OCI-LY7 (cell line): ENCODE results near the gene GAREM1. TPM values are rescaled to one million over a fixed set of nuclear protein-coding genes. Genes with fewer than 3 reads are reported as not detected.

ENCODE experiments used
- BruUV-seq: library from RNA; stranded (reverse); fragments of 400-500 nt; replicated peaks from 2 replicates; lab custom pipeline; 2021; lab: Mats Ljungman, UMichigan
- CTCF ChIA-PET: fragments of 300-600 bp; sonication (Branson Sonifier 250); formaldehyde crosslinking; loops from one replicate; lab custom pipeline; 2022; ENCODE audit warnings: antibody characterized with exemption; ENCODE audit not compliant: unreplicated experiment; lab: Charles Lee
- POLR2A ChIA-PET: fragments of 300-600 bp; sonication (Branson Sonifier 250); formaldehyde crosslinking; loops from one replicate; lab custom pipeline; 2022; ENCODE audit warnings: antibody characterized with exemption; lab: Charles Lee
- DNase-seq: peaks from one replicate; pipeline ENCODE4 v3.0.0-alpha.2; 2015; ENCODE audit warnings: low spot score
- H2AFZ ChIP-seq: fragments of 200-600 bp; sonication (generic), shearing (Covaris generic); 2 replicates; pipeline ENCODE4 v1.6.1; 2014; ENCODE audit warnings: mild to moderate bottlenecking, antibody characterized with exemption, low read length, moderate library complexity
- H3K27ac ChIP-seq: fragments of 200-600 bp; sonication (generic); 2 replicates; pipeline ENCODE4 v1.5.1; 2014; ENCODE audit warnings: mixed run types, low read depth, mild to moderate bottlenecking, moderate library complexity, low read length, inconsistent platforms; ENCODE audit not compliant: poor library complexity, severe bottlenecking
- H3K36me3 ChIP-seq: fragments of 200-600 bp; sonication (generic); 2 replicates; pipeline ENCODE4 v1.6.1; 2014; ENCODE audit warnings: mild to moderate bottlenecking, antibody characterized with exemption, low read length, moderate library complexity, mixed read lengths; ENCODE audit not compliant: insufficient read depth
- H3K4me1 ChIP-seq: fragments of 200-600 bp; sonication (generic); 2 replicates; pipeline ENCODE4 v1.5.1; 2014; ENCODE audit warnings: mild to moderate bottlenecking, low read length; ENCODE audit not compliant: insufficient read depth, poor library complexity, severe bottlenecking
- H3K4me2 ChIP-seq: fragments of 200-600 bp; sonication (generic); 2 replicates; pipeline ENCODE4 v1.6.1; 2014; ENCODE audit warnings: mild to moderate bottlenecking, low read length
- H3K4me3 ChIP-seq: fragments of 200-600 bp; sonication (generic); 2 replicates; pipeline ENCODE4 v1.5.1; 2014; ENCODE audit warnings: mild to moderate bottlenecking, low read depth, low read length; ENCODE audit not compliant: poor library complexity, severe bottlenecking
- H3K79me2 ChIP-seq: fragments of 200-600 bp; sonication (generic); 2 replicates; pipeline ENCODE4 v1.6.1; 2016; ENCODE audit warnings: low read depth, mild to moderate bottlenecking, low read length, moderate library complexity, mixed read lengths; ENCODE audit not compliant: insufficient read depth
- H3K9me2 ChIP-seq: fragments of 200-600 bp; sonication (generic); 2 replicates; pipeline ENCODE4 v1.6.1; 2016; ENCODE audit warnings: mild to moderate bottlenecking, low read length, mixed read lengths; ENCODE audit not compliant: insufficient read depth
- H3K9me3 ChIP-seq: fragments of 200-600 bp; sonication (generic); 2 replicates; pipeline ENCODE4 v1.6.1; 2014; ENCODE audit warnings: mild to moderate bottlenecking, mixed run types, low read length, mixed read lengths
- H4K20me1 ChIP-seq: fragments of 200-600 bp; sonication (generic); 2 replicates; pipeline ENCODE4 v1.6.1; 2014; ENCODE audit warnings: mild to moderate bottlenecking, antibody characterized with exemption, low read length, moderate library complexity, mixed read lengths; ENCODE audit not compliant: insufficient read depth
- EZH2phosphoT487 ChIP-seq: fragments of 200-600 bp; sonication (generic); IDR thresholded peaks from 2 replicates; pipeline ENCODE4 v1.6.1; 2018; ENCODE audit warnings: low read depth, borderline replicate concordance, mild to moderate bottlenecking, mixed run types, antibody characterized with exemption, low read length, moderate library complexity, mixed read lengths
- intact Hi-C: fragments of 100-400 bp; cut with micrococcal nuclease; formaldehyde crosslinking; loops from one replicate; pipeline ENCODE4 v1.10.0; 2022; ENCODE audit not compliant: unreplicated experiment
- total RNA-seq, 2 experiments: library from RNA; depleted of rRNA in 1 of 2; stranded (reverse); fragments of >200 nt in 1 of 2; shearing (Covaris generic) in 1 of 2; gene quantifications; 2 replicates each; pipeline ENCODE4 v1.2.3, GENCODE V29; 2014 to 2022
- TF ChIP-seq, protein P1 (sequence below): fragments of 200-600 bp; sonication (generic); conservative IDR thresholded peaks from 2 replicates; pipeline ENCODE4 v1.5.1; 2014; ENCODE audit warnings: mild to moderate bottlenecking, antibody characterized with exemption, low read length, moderate library complexity, mixed read lengths

The GAREM1 gene
- total RNA-seq, 2 experiments from 2014 or later: 1.0 to 2.7 TPM

DNA sequence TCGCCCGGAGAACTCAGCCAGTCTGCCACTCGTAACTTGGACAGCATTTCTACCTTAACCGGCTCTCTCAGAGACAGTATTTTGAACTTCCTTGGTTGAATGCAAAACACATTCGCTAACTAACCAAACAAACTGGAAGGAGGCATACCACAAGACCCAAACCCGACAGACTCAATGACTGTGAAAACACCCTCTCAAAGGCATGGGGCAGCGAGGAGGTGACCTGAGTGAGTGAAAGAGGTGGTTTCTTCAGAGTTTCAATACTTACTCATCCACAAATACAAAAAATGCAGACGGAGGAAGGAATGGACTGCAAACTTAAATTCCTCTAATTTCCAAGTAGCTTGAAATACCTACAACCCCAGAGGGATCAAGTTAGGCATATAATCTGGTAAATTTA, 132.9 kb downstream of the GAREM1 start:
- no peak overlapping the region for H3K4me2 ChIP-seq
- H3K9me2 ChIP-seq: no peaks in the 10 kb centered on the region
- no TSS peak for BruUV-seq
- no peaks in the 10 kb centered on the region for H3K36me3 ChIP-seq
- no peak for DNase-seq
- CTCF ChIA-PET: no interaction called here
- TF ChIP-seq, protein P1, sequence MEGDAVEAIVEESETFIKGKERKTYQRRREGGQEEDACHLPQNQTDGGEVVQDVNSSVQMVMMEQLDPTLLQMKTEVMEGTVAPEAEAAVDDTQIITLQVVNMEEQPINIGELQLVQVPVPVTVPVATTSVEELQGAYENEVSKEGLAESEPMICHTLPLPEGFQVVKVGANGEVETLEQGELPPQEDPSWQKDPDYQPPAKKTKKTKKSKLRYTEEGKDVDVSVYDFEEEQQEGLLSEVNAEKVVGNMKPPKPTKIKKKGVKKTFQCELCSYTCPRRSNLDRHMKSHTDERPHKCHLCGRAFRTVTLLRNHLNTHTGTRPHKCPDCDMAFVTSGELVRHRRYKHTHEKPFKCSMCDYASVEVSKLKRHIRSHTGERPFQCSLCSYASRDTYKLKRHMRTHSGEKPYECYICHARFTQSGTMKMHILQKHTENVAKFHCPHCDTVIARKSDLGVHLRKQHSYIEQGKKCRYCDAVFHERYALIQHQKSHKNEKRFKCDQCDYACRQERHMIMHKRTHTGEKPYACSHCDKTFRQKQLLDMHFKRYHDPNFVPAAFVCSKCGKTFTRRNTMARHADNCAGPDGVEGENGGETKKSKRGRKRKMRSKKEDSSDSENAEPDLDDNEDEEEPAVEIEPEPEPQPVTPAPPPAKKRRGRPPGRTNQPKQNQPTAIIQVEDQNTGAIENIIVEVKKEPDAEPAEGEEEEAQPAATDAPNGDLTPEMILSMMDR: no peak
- TF ChIP-seq EZH2phosphoT487: no peak
- H3K27ac ChIP-seq: no peak overlapping the region
- H3K9me3 ChIP-seq: no peaks in the 10 kb centered on the region
- no peaks in the 10 kb centered on the region for H3K79me2 ChIP-seq
- POLR2A ChIA-PET: no interaction called here
- no peaks in the 10 kb centered on the region for H4K20me1 ChIP-seq
- no peak overlapping the region for H2AFZ ChIP-seq
- intact Hi-C loops: no loop called here
- no peaks in the 10 kb centered on the region for H3K4me1 ChIP-seq
- no peak overlapping the region for H3K4me3 ChIP-seq

DNA sequence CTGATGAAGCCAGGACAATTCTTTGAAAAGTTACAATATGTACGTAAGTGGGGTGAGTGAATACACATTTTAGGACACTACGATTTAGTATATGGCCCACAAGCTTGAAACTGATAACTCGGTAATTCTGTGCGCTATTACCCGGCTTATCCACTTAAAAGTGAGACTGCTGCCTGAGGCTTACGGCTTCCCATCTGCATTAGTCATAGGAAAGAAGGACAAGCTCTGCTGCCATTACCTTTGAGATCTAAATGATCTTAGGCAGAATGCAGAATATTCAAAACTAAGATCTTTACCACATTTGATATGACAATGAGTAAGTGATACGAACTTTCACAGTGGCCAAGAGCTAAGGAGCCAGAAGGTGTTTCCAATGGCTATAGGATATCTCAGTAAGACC, 133.3 kb downstream of the GAREM1 start:
- H3K4me1 ChIP-seq: no peaks in the 10 kb centered on the region
- intact Hi-C loops: no loop called here
- BruUV-seq: no TSS peak
- H2AFZ ChIP-seq: no peak overlapping the region
- no peaks in the 10 kb centered on the region for H4K20me1 ChIP-seq
- no peaks in the 10 kb centered on the region for H3K79me2 ChIP-seq
- no peak for DNase-seq
- H3K4me2 ChIP-seq: no peak overlapping the region
- no peak overlapping the region for H3K27ac ChIP-seq
- H3K4me3 ChIP-seq: no peak overlapping the region
- POLR2A ChIA-PET: no interaction called here
- no peaks in the 10 kb centered on the region for H3K36me3 ChIP-seq
- H3K9me3 ChIP-seq: no peaks in the 10 kb centered on the region
- CTCF ChIA-PET: no interaction called here
- TF ChIP-seq EZH2phosphoT487: no peak
- TF ChIP-seq, protein P1: no peak
- no peaks in the 10 kb centered on the region for H3K9me2 ChIP-seq

DNA sequence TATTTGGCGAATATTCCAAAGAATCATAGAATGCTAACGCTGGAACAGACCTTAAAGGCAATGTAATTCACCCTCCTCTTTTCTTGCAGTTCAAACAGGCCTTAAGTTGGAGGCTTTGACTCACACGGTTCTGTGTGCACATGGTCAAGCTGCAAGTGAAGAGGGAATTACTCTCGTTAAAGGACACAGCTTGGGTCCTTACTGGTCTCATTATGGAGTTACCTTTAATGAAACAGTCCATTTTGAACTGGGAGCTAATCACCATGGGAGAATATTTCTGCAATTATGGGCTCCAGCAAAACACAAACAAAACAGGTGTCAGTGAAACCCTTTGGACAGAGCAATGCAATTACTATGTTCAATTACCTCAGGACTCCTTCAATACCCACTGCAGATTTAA, 135.5 kb downstream of the GAREM1 start:
- H4K20me1 ChIP-seq: no peaks in the 10 kb centered on the region
- no peaks in the 10 kb centered on the region for H3K79me2 ChIP-seq
- H3K4me1 ChIP-seq: no peaks in the 10 kb centered on the region
- H2AFZ ChIP-seq: no peak overlapping the region
- H3K27ac ChIP-seq: no peak overlapping the region
- H3K4me3 ChIP-seq: no peak overlapping the region
- no peak for TF ChIP-seq EZH2phosphoT487
- TF ChIP-seq, protein P1: no peak
- no peak overlapping the region for H3K4me2 ChIP-seq
- ChIA-PET CTCF (no interaction called here), POLR2A (interaction anchor here (0.5 kb wide), 1 partner anchor 830 kb away, joined by 8 read pairs; no protein-coding TSS in a partner anchor)
- H3K9me3 ChIP-seq: no peaks in the 10 kb centered on the region
- H3K9me2 ChIP-seq: no peaks in the 10 kb centered on the region
- BruUV-seq: no TSS peak
- DNase-seq: no peak
- intact Hi-C loops: no loop called here
- no peaks in the 10 kb centered on the region for H3K36me3 ChIP-seq
